GM13976 (cell line): Measurements from ENCODE around the gene OR8D4.
"Not testable (repeated sequence)": the region's sequence is repeated elsewhere in the genome, so short reads cannot be mapped to it uniquely, and the experiment has no call there.

Experiments
- DNase-seq: peaks from one replicate; pipeline ENCODE4 v3.0.0; 2012; ENCODE audit warnings: low spot score
- CTCF ChIP-seq: IDR thresholded peaks from 2 replicates; pipeline ENCODE4 v1.5.1; 2012; ENCODE audit warnings: borderline replicate concordance, mild to moderate bottlenecking; ENCODE audit not compliant: insufficient read depth; ENCODE audit errors: extremely low read depth, missing control alignments, control extremely low read depth
- in situ Hi-C: fragments of 300-500 bp; cut with MboI; formaldehyde crosslinking; loops from one replicate; pipeline ENCODE4 v1.12.0; 2022; ENCODE audit warnings: low sequenced_read_pairs, mixed read lengths, inconsistent platforms; ENCODE audit not compliant: unreplicated experiment

The OR8D4 gene

GRCh38 chr11:123901867-123902266 lies at the start of gene OR8D4:
Gene OR8D4, plus strand, starts transcription at chr11:123902167. Its CDS starts 4,265 bp downstream, at chr11:123906432.
- TF ChIP-seq CTCF: no peak
- in situ Hi-C loops: no loop called here
- no peak for DNase-seq

DNA sequence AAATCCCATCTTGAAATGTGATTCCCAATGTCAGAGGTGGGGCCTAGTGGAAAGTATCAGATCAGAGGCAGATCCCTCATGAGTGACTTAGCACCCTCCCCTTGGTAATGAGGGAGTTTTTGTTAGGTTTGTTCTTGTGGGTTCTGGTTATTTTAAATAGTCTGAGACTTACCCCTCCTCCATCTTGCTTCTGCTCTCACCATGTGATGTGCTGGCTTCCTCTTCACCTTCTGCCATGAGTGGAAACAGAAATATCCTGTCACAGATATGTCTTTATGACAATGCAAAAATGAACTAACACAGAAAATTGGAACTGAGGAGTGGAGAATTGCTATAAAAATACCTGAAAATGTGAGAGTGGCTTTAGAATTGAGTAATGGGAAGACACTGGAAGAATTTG lies 49.6 kb upstream of the OR8D4 start:
- DNase-seq: no peak
- TF ChIP-seq CTCF: no peak
- in situ Hi-C loops: no loop called here

DNA sequence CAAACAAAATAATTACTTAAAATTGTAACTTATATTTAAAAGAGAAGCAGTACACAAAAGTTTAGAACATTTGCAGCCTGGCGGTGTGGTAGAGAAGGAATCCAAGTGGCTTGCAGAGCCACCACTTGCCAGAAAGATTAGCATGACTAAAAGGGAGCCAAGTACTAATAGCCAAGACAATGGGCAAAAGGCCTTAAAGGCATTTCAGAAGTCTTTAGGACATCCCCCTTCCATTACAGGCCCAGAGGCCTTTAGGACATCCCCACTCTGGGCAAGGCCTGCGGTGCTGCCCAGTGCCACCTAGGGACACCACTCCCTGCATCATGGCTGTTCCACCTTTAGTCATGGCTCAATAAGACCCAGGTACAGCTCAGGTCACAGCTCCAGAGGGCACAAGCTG lies 48.9 kb upstream of the OR8D4 start:
- no peak for TF ChIP-seq CTCF
- in situ Hi-C loops: no loop called here
- no peak for DNase-seq

DNA sequence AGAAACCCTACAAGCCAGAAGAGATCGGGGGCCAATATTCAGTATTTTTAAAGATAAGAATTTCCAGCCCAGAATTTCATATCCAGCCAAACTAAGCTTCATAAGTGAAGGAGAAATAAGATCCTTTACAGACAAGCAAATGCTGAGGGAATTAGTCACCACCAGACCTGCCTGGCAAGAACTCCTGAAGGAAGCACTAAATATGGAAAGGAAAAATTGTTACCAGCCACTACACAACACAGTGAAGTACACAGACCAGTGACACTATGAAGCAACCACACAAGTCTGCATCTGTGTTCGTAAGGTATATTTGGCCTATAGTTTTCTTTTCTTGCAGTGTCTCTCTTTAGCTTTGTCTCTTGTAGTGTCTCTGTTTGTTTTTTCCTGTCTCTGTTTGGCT lies 45.5 kb upstream of the OR8D4 start:
- DNase-seq: no peak
- no peak for TF ChIP-seq CTCF
- in situ Hi-C loops: no loop called here

- no peak for TF ChIP-seq CTCF
- no peak for DNase-seq
- in situ Hi-C loops: no loop called here
Observed at GRCh38 chr11:123859731-123860130, 42.2 kb upstream of the OR8D4 start.

DNA sequence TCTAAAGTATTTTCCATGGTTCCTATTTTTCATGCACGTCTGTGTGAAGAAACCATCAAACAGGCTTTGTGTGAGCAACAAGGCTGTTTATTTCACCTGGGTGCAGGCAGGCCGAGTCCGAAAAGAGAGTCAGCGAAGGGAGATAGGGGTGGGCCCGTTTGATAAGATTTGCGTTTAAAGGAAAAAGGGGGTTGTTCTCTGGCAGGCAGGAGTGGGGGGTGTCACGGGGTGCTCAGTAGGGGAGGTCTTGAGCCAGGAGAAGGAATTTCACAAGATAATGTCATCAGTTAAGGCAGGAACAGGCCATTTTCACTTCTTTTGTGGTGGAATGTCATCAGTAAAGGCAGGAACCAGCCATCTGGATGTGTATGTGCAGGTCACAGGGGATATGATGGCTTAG lies 36.7 kb upstream of the OR8D4 start:
- in situ Hi-C loops, DNase-seq: not testable (repeated sequence)

DNA sequence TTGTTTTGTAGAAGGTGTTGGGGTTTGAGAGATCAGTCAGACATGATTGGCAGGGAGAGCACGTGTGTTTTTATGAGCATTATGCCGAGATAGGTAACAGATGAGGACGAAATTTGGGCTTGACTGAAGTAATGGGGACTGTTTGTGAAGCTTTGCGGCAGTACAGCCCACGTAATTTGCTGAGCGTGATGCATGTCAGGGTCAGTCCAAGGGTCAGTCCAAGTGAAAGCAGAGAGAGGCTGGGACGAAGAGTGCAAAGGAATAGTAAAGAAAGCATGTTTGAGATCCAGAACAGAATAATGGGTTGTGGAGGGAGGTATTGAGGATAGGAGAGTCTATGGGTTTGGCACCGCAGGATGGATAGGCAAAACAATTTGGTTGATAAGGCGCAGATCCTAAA lies 34.2 kb upstream of the OR8D4 start:
- in situ Hi-C loops, DNase-seq: not testable (repeated sequence)

DNA sequence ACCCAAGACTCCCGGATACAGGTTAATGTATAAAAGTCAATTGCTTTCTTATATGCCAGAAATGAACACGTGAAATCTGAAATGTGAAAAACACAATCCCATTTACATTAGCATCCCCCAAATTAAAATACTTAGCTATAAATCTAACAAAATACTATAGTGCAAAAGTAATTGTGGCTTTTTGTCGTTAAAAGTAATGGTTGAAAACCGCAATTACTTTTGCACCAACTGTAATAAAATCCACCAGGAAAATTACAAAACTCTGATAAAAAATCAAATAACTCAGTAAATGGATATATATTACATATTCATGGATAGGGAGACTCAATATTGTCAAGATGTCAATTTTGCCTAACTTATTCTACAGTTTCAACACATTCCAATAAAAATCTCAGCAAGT lies 21.1 kb upstream of the OR8D4 start:
- TF ChIP-seq CTCF: no peak
- no peak for DNase-seq
- in situ Hi-C loops: no loop called here
